GM12878 (cell line): ENCODE results near the gene PLD3. TPM values are rescaled to one million over a fixed set of nuclear protein-coding genes. Genes with fewer than 3 reads are reported as not detected.

Experiments
- ATAC-seq: fragments of 200-7000 bp; cut with Tn5 transposase; 3 replicates; pipeline ENCODE4 v1.9.1; 2020; ENCODE audit warnings: mild to moderate bottlenecking, moderate library complexity
- BruUV-seq: library from RNA; stranded (reverse); fragments of 400-500 nt; replicated peaks from 2 replicates; lab custom pipeline; 2021; lab: Mats Ljungman, UMichigan
- CTCF ChIA-PET: fragments of 300-600 bp; sonication (Branson Sonifier 250); formaldehyde crosslinking; extraction: SDS; loops from one replicate; lab custom pipeline; 2021; ENCODE audit warnings: inconsistent platforms; lab: Yijun Ruan, JAX
- POLR2A ChIA-PET: fragments of 350-600 bp; formaldehyde crosslinking; extraction: SDS; loops from one replicate; lab custom pipeline; 2021; ENCODE audit warnings: inconsistent platforms; lab: Charles Lee
- RAD21 ChIA-PET: fragments of 300-600 bp; sonication (Branson Sonifier 250); formaldehyde crosslinking; loops from one replicate; lab custom pipeline; 2023; ENCODE audit warnings: antibody characterized with exemption; ENCODE audit not compliant: unreplicated experiment; lab: Charles Lee
- SMC1A ChIA-PET: fragments of 300-600 bp; sonication (Branson Sonifier 250); formaldehyde crosslinking; loops from one replicate; lab custom pipeline; 2023; ENCODE audit not compliant: unreplicated experiment, uncharacterized antibody; lab: Charles Lee
- DNase-seq: peaks from one replicate; pipeline ENCODE4 v3.0.0-alpha.2; 2011; ENCODE audit warnings: low read depth, low spot score
- FAIRE-seq: peaks from 3 replicates; lab custom pipeline; 2011; peaks lifted over from hg19 to GRCh38; lab: Jason Lieb, UNC
- H2AFZ ChIP-seq: 2 replicates; pipeline ENCODE4 v1.6.0; 2011; ENCODE audit warnings: low read depth, low read length, control low read depth; ENCODE audit not compliant: control insufficient read depth
- H3K27ac ChIP-seq: 2 replicates; pipeline ENCODE4 v1.5.1; 2011; ENCODE audit warnings: control low read depth; ENCODE audit not compliant: control insufficient read depth, insufficient read depth
- H3K27me3 ChIP-seq, 2 experiments: replicated peaks in 1 of 2; 2 replicates each; pipeline versions ENCODE4 v1.6.0 to v1.6.1; 2011; ENCODE audit warnings: low read length in 1 of 2; ENCODE audit not compliant: control insufficient read depth in 2 of 2, insufficient read depth in 2 of 2
- H3K36me3 ChIP-seq, 2 experiments: 2 replicates each; pipeline ENCODE4 v1.5.1; 2011; ENCODE audit warnings: low read length in 1 of 2; ENCODE audit not compliant: control insufficient read depth in 2 of 2, insufficient read depth in 2 of 2
- H3K4me1 ChIP-seq: 2 replicates; pipeline ENCODE4 v1.6.1; 2011; ENCODE audit warnings: mild to moderate bottlenecking, low read length, moderate library complexity, mixed read lengths; ENCODE audit not compliant: control insufficient read depth, insufficient read depth
- H3K4me2 ChIP-seq: 2 replicates; pipeline ENCODE4 v1.6.0; 2011; ENCODE audit warnings: control low read depth; ENCODE audit not compliant: control insufficient read depth, insufficient read depth
- H3K4me3 ChIP-seq: fragments of 200-600 bp; sonication (generic); 2 replicates; pipeline ENCODE4 v1.5.1; 2016
- H3K79me2 ChIP-seq: 2 replicates; pipeline ENCODE4 v1.6.0; 2011; ENCODE audit warnings: low read length; ENCODE audit not compliant: control insufficient read depth, insufficient read depth
- H3K9ac ChIP-seq: 2 replicates; pipeline ENCODE4 v1.8.0; 2011; ENCODE audit warnings: low read length, control low read depth, mixed read lengths; ENCODE audit not compliant: control insufficient read depth, insufficient read depth
- H3K9me3 ChIP-seq: replicated peaks from 3 replicates; pipeline ENCODE4 v1.5.1; 2011; ENCODE audit warnings: mild to moderate bottlenecking, low read length; ENCODE audit not compliant: control insufficient read depth, insufficient read depth
- H4K20me1 ChIP-seq: 2 replicates; pipeline ENCODE4 v1.6.0; 2011; ENCODE audit not compliant: control insufficient read depth, insufficient read depth
- ETV6 ChIP-seq, 2 experiments: fragments of 450-650 bp in 1 of 2; IDR thresholded peaks in 1 of 2; conservative IDR thresholded peaks in 1 of 2; 2 replicates each; pipeline ENCODE4 v1.6.1; 2014; ENCODE audit warnings: antibody characterized with exemption in 1 of 2, borderline replicate concordance in 1 of 2, low read depth in 1 of 2, mild to moderate bottlenecking in 1 of 2, moderate library complexity in 1 of 2
- GATAD2B ChIP-seq: fragments of 450-650 bp; conservative IDR thresholded peaks from 2 replicates; pipeline ENCODE4 v1.6.1; 2017; ENCODE audit warnings: low read depth, mild to moderate bottlenecking, moderate library complexity
- HDGF ChIP-seq: fragments of 450-650 bp; IDR thresholded peaks from 2 replicates; pipeline ENCODE4 v1.6.1; 2016; ENCODE audit warnings: antibody characterized with exemption
- NFIC ChIP-seq: IDR thresholded peaks from 2 replicates; pipeline ENCODE4 v1.6.1; 2012; ENCODE audit warnings: low read depth, mild to moderate bottlenecking, inconsistent platforms, low read length, moderate library complexity
- PML ChIP-seq: IDR thresholded peaks from 2 replicates; pipeline ENCODE4 v1.6.1; 2012; ENCODE audit warnings: low read length, inconsistent platforms
- POLR2AphosphoS5 ChIP-seq: IDR thresholded peaks from 2 replicates; pipeline ENCODE4 v1.6.1; 2011; ENCODE audit warnings: mild to moderate bottlenecking, low read length, inconsistent platforms
- SIX5 ChIP-seq: IDR thresholded peaks from 2 replicates; pipeline ENCODE4 v1.6.1; 2011; ENCODE audit warnings: mild to moderate bottlenecking, low read depth, low read length, moderate library complexity; ENCODE audit not compliant: severe bottlenecking
- TBL1XR1 ChIP-seq: IDR thresholded peaks from 2 replicates; pipeline ENCODE4 v1.6.1; 2012; ENCODE audit warnings: low read depth, low read length, improper control_type of control experiment
- YY1 ChIP-seq: IDR thresholded peaks from 2 replicates; pipeline ENCODE4 v1.6.1; 2011; ENCODE audit warnings: low read depth, mild to moderate bottlenecking, low read length
- ZSCAN29 ChIP-seq: fragments of 450-650 bp; IDR thresholded peaks from 2 replicates; pipeline ENCODE4 v1.6.1; 2017; ENCODE audit warnings: mild to moderate bottlenecking, moderate library complexity
- WGBS: methylation state at CpG from one replicate; pipeline ENCODE4 v1.1.6; 2016; ENCODE audit warnings: low lambda C conversion rate; ENCODE audit not compliant: insufficient replicate concordance, insufficient coverage; ENCODE audit errors: missing lambda C conversion rate; 5-methylcytosine and 5-hydroxymethylcytosine counted together
- in situ Hi-C: fragments of 300-500 bp; cut with MboI; formaldehyde crosslinking; loops from 9 replicates; pipeline ENCODE4 v1.14.3; 2018; ENCODE audit warnings: mixed read lengths
- intact Hi-C: fragments of 100-400 bp; cut with micrococcal nuclease; formaldehyde crosslinking; loops from one replicate; pipeline ENCODE4 v1.14.2; 2022; ENCODE audit not compliant: unreplicated experiment
- polyA plus RNA-seq, 11 experiments: library from polyadenylated mRNA; depleted of rRNA in 4 of 11; unstranded in 6 of 11; stranded (reverse) in 5 of 11; fragments of >200 nt; fragmentation: Nextera tagmentation in 4 of 11; fragmentation: Illumina TruSeq in 1 of 11; extraction: Ambion mirVana in 4 of 11; extraction: Trizol in 1 of 11; gene quantifications; 1 replicate in 1 of 11; 2 replicates in 10 of 11; pipeline versions ENCODE4 v1.2.1 to v1.2.3, GENCODE V29; 2011 to 2016; ENCODE audit warnings: inconsistent platforms in 2 of 11, missing spikeins in 2 of 11, low read depth in 1 of 11
- total RNA-seq, 4 experiments: library from RNA; depleted of rRNA in 3 of 4; stranded (reverse); fragments of >200 nt in 3 of 4; fragmentation: Illumina TruSeq in 1 of 4; extraction: Trizol in 1 of 4; gene quantifications; 2 replicates each; pipeline versions ENCODE4 v1.2.1 to v1.2.3, GENCODE V29; 2013 to 2021
- TF ChIP-seq, protein P1 (sequence below): fragments of 450-650 bp; IDR thresholded peaks from 2 replicates; pipeline ENCODE4 v1.6.1; 2016; ENCODE audit warnings: mild to moderate bottlenecking
- TF ChIP-seq, protein P2 (sequence below): fragments of 450-650 bp; IDR thresholded peaks from 2 replicates; pipeline ENCODE4 v1.6.1; 2018; ENCODE audit warnings: borderline replicate concordance, mild to moderate bottlenecking; ENCODE audit not compliant: partially characterized antibody
- TF ChIP-seq, protein P3 (sequence below): fragments of 150-350 bp; IDR thresholded peaks from 2 replicates; pipeline ENCODE4 v1.6.1; 2016; ENCODE audit warnings: low read depth, low read length
- TF ChIP-seq, protein P4 (sequence below): IDR thresholded peaks from 2 replicates; pipeline ENCODE4 v1.6.1; 2011; ENCODE audit warnings: borderline replicate concordance, low read depth, mild to moderate bottlenecking, moderate library complexity, low read length; ENCODE audit not compliant: insufficient read depth, poor library complexity, severe bottlenecking

Gene PLD3
- total and polyA plus RNA-seq, 10 of the 15 experiments (the other 5 are each of a cell fraction or from before 2014, with no cell fraction given): 1.3 to 134 (median 72.7) TPM

DNA sequence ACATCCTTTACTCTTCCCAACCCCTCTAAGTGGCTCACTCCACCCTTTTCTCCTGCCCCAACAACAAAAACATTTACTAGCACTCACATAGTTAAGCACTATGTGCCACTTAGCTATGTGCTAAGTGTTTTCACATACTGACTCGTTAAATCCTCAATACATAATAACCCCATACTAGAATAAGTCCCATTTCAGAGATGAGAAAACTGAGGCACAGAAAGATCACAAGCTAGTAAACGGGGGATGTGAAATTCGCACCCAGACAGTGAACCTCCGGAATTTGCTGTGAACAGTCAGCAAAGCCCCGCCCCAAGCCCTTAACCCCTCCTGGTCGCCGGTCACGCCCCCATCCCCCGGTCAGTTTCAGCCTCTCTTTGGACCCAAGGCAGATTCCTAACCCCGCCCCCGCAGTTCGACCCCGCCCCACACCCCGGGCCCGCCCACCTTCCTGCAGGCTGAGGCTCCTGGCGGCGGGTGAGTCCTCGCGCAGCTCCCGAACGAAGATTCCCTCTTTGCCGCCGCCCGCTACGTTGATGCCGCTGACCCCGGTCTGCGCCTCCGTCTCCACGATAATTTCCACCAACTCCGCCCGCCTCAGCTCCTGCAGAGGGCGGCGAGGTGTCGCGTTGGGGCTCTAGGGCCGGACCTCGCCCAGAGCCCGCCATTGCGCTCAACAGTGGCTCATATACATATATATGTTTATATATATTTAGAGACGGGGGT is 54.9 kb downstream of the PLD3 start:
- Histone ChIP-seq H3K9me3 (no peaks in the 10 kb centered on the region), H2AFZ (peak overlapping the region; percentile 91), H3K4me1 (peaks cover 8% of the 10 kb centered on the region), H3K4me2 (peak overlapping the region; percentile 86), H3K27me3 (no peaks in the 10 kb centered on the region), H3K79me2 (no peaks in the 10 kb centered on the region), H3K27ac (peak overlapping the region; percentile 37; the same call in 1 of the 2 replicates), H3K9ac (peak overlapping the region; percentile 53; the same call in 1 of the 2 replicates), H3K4me3 (peak overlapping the region; percentile 85), H4K20me1 (no peaks in the 10 kb centered on the region), H3K36me3 (no peaks in the 10 kb centered on the region)
- 2% methylated on average over 41 of the region's 41 CpGs for WGBS
- peak; percentile 96 for ATAC-seq
- peak; percentile 61 for FAIRE-seq
- POLR2A ChIA-PET: interaction anchor here (0.5 to 2.3 kb wide), 13 partner anchors 9 to 179 kb away, joined by 3 to 15 read pairs (median 5); partner anchors contain the start of genes BLVRB, PRX and SERTAD1
- in situ Hi-C loops (no loop called here), intact Hi-C loops (loop anchor here (1.0 to 5.0 kb wide), 2 partner anchors 41 to 46 kb away; partner anchors contain the start of gene SERTAD3)
- RAD21 ChIA-PET: interaction anchor here (1.0 to 2.0 kb wide), 6 partner anchors 21 to 98 kb away, joined by 3 to 13 read pairs (median 4); partner anchors contain the start of genes BLVRB, SERTAD1 and SERTAD3
- no TSS peak for BruUV-seq
- DNase-seq: peak; percentile 69
- CTCF ChIA-PET: interaction anchor here (1.0 to 2.1 kb wide), 9 partner anchors 14 to 98 kb away, joined by 3 to 15 read pairs (median 7); partner anchors contain the start of gene SERTAD1
- SMC1A ChIA-PET: interaction anchor here (0.6 to 2.9 kb wide), 8 partner anchors 12 to 352 kb away, joined by 3 to 13 read pairs (median 4); partner anchors contain the start of genes C19orf47 and PLD3
- TF ChIP-seq, protein P1, sequence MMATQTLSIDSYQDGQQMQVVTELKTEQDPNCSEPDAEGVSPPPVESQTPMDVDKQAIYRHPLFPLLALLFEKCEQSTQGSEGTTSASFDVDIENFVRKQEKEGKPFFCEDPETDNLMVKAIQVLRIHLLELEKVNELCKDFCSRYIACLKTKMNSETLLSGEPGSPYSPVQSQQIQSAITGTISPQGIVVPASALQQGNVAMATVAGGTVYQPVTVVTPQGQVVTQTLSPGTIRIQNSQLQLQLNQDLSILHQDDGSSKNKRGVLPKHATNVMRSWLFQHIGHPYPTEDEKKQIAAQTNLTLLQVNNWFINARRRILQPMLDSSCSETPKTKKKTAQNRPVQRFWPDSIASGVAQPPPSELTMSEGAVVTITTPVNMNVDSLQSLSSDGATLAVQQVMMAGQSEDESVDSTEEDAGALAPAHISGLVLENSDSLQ: no peak
- TF ChIP-seq ZSCAN29 (no peak), HDGF (no peak), GATAD2B (no peak), SIX5 (no peak), POLR2AphosphoS5 (no peak), TBL1XR1 (no peak), YY1 (peak; percentile 74), ETV6 (conservative IDR thresholded peaks at IDR 0.05 in 1 of 2, IDR thresholded peaks at IDR 0.05 in 1 of 2; ENCODE audit: borderline replicate concordance in 1 of 2, low read depth in 1 of 2) (no peak), PML (no peak), NFIC (no peak)
- TF ChIP-seq, protein P2, sequence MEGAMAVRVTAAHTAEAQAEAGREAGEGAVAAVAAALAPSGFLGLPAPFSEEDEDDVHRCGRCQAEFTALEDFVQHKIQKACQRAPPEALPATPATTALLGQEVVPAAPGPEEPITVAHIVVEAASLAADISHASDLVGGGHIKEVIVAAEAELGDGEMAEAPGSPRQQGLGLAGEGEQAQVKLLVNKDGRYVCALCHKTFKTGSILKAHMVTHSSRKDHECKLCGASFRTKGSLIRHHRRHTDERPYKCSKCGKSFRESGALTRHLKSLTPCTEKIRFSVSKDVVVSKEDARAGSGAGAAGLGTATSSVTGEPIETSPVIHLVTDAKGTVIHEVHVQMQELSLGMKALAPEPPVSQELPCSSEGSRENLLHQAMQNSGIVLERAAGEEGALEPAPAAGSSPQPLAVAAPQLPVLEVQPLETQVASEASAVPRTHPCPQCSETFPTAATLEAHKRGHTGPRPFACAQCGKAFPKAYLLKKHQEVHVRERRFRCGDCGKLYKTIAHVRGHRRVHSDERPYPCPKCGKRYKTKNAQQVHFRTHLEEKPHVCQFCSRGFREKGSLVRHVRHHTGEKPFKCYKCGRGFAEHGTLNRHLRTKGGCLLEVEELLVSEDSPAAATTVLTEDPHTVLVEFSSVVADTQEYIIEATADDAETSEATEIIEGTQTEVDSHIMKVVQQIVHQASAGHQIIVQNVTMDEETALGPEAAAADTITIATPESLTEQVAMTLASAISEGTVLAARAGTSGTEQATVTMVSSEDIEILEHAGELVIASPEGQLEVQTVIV: no peak
- TF ChIP-seq, protein P3, sequence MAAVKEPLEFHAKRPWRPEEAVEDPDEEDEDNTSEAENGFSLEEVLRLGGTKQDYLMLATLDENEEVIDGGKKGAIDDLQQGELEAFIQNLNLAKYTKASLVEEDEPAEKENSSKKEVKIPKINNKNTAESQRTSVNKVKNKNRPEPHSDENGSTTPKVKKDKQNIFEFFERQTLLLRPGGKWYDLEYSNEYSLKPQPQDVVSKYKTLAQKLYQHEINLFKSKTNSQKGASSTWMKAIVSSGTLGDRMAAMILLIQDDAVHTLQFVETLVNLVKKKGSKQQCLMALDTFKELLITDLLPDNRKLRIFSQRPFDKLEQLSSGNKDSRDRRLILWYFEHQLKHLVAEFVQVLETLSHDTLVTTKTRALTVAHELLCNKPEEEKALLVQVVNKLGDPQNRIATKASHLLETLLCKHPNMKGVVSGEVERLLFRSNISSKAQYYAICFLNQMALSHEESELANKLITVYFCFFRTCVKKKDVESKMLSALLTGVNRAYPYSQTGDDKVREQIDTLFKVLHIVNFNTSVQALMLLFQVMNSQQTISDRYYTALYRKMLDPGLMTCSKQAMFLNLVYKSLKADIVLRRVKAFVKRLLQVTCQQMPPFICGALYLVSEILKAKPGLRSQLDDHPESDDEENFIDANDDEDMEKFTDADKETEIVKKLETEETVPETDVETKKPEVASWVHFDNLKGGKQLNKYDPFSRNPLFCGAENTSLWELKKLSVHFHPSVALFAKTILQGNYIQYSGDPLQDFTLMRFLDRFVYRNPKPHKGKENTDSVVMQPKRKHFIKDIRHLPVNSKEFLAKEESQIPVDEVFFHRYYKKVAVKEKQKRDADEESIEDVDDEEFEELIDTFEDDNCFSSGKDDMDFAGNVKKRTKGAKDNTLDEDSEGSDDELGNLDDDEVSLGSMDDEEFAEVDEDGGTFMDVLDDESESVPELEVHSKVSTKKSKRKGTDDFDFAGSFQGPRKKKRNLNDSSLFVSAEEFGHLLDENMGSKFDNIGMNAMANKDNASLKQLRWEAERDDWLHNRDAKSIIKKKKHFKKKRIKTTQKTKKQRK: no peak
- TF ChIP-seq, protein P4, sequence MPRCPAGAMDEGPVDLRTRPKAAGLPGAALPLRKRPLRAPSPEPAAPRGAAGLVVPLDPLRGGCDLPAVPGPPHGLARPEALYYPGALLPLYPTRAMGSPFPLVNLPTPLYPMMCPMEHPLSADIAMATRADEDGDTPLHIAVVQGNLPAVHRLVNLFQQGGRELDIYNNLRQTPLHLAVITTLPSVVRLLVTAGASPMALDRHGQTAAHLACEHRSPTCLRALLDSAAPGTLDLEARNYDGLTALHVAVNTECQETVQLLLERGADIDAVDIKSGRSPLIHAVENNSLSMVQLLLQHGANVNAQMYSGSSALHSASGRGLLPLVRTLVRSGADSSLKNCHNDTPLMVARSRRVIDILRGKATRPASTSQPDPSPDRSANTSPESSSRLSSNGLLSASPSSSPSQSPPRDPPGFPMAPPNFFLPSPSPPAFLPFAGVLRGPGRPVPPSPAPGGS: no peak
